Liver (tissue), 9 donors: ENCODE results near the gene KSR2. TPM values are rescaled to one million over a fixed set of nuclear protein-coding genes. Genes with fewer than 3 reads are reported as not detected.

Experiments
- DNase-seq: peaks from one replicate; pipeline ENCODE4 v3.0.0-alpha.2; 2017; ENCODE audit warnings: low spot score
- H3K27ac ChIP-seq, 2 donors: one replicate each; pipeline ENCODE4 v1.7.0; 2013; ENCODE audit warnings: inconsistent platforms in 2 of 2, low read length in 2 of 2, control low read depth in 1 of 2, low read depth in 1 of 2, mild to moderate bottlenecking in 1 of 2
- H3K27me3 ChIP-seq, 4 donors: one replicate each; pipeline versions ENCODE4 v1.6.1 to v1.7.0; 2013; ENCODE audit warnings: low read length in 3 of 4, inconsistent platforms in 1 of 4, mild to moderate bottlenecking in 1 of 4, moderate library complexity in 1 of 4; ENCODE audit not compliant: control insufficient read depth in 4 of 4, insufficient read depth in 4 of 4
- H3K36me3 ChIP-seq, 4 donors: one replicate each; pipeline versions ENCODE4 v1.6.1 to v1.7.0; 2013; ENCODE audit warnings: low read length in 3 of 4, mild to moderate bottlenecking in 3 of 4, low read depth in 1 of 4, moderate library complexity in 1 of 4; ENCODE audit not compliant: control insufficient read depth in 4 of 4, insufficient read depth in 3 of 4
- H3K4me1 ChIP-seq, 4 donors: one replicate each; pipeline versions ENCODE4 v1.6.1 to v1.7.0; 2013; ENCODE audit warnings: low read length in 3 of 4, mild to moderate bottlenecking in 3 of 4, moderate library complexity in 1 of 4; ENCODE audit not compliant: control insufficient read depth in 4 of 4, insufficient read depth in 4 of 4
- H3K4me3 ChIP-seq, 3 donors: one replicate each; pipeline versions ENCODE4 v1.6.1 to v1.7.0; 2013; ENCODE audit warnings: low read length in 3 of 3, control low read depth in 1 of 3, low read depth in 1 of 3, mild to moderate bottlenecking in 1 of 3
- H3K9ac ChIP-seq, 2 donors: one replicate each; pipeline ENCODE4 v1.7.0; 2013; ENCODE audit warnings: low read length in 2 of 2, mild to moderate bottlenecking in 2 of 2, moderate library complexity in 2 of 2, control low read depth in 1 of 2, low read depth in 1 of 2
- H3K9me3 ChIP-seq, 4 donors: one replicate each; pipeline versions ENCODE4 v1.6.1 to v1.7.0; 2013; ENCODE audit warnings: low read length in 3 of 4; ENCODE audit not compliant: control insufficient read depth in 4 of 4
- EGR1 ChIP-seq, 2 donors: IDR thresholded peaks; 2 replicates each; pipeline ENCODE4 v1.6.1; 2016 to 2018; ENCODE audit warnings: antibody characterized with exemption in 2 of 2, low read depth in 2 of 2
- FOXA1 ChIP-seq: IDR thresholded peaks from 2 replicates; pipeline ENCODE4 v1.6.1; 2016; ENCODE audit warnings: antibody characterized with exemption
- GABPA ChIP-seq, 2 donors: IDR thresholded peaks in 1 of 2; conservative IDR thresholded peaks in 1 of 2; 2 replicates each; pipeline ENCODE4 v1.6.1; 2016; ENCODE audit warnings: antibody characterized with exemption in 2 of 2, mild to moderate bottlenecking in 1 of 2, moderate library complexity in 1 of 2
- HNF4A ChIP-seq, 2 donors: conservative IDR thresholded peaks; 2 replicates each; pipeline ENCODE4 v1.6.1; 2016; ENCODE audit warnings: antibody characterized with exemption in 2 of 2, mild to moderate bottlenecking in 2 of 2
- HNF4G ChIP-seq: IDR thresholded peaks from 2 replicates; pipeline ENCODE4 v1.6.1; 2016; ENCODE audit warnings: antibody characterized with exemption
- JUND ChIP-seq, 2 donors: IDR thresholded peaks; 2 replicates each; pipeline ENCODE4 v1.6.1; 2016; ENCODE audit warnings: antibody characterized with exemption in 2 of 2
- MAX ChIP-seq: IDR thresholded peaks from 2 replicates; pipeline ENCODE4 v1.6.1; 2016; ENCODE audit warnings: antibody characterized with exemption
- NR2F2 ChIP-seq: IDR thresholded peaks from 2 replicates; pipeline ENCODE4 v1.6.1; 2016; ENCODE audit warnings: antibody characterized with exemption
- RAD21 ChIP-seq, 2 donors: IDR thresholded peaks; 2 replicates each; pipeline ENCODE4 v1.6.1; 2016; ENCODE audit warnings: antibody characterized with exemption in 2 of 2, mild to moderate bottlenecking in 2 of 2
- REST ChIP-seq: IDR thresholded peaks from 2 replicates; pipeline ENCODE4 v1.6.1; 2016; ENCODE audit warnings: antibody characterized with exemption, mild to moderate bottlenecking
- RXRA ChIP-seq, 2 donors: IDR thresholded peaks; 2 replicates each; pipeline ENCODE4 v1.6.1; 2017 to 2018; ENCODE audit warnings: antibody characterized with exemption in 2 of 2, mild to moderate bottlenecking in 1 of 2
- SP1 ChIP-seq: IDR thresholded peaks from 2 replicates; pipeline ENCODE4 v1.6.1; 2018; ENCODE audit warnings: antibody characterized with exemption, mild to moderate bottlenecking
- TAF1 ChIP-seq: conservative IDR thresholded peaks from 2 replicates; pipeline ENCODE4 v1.6.1; 2016; ENCODE audit warnings: antibody characterized with exemption, mild to moderate bottlenecking
- YY1 ChIP-seq: IDR thresholded peaks from 2 replicates; pipeline ENCODE4 v1.6.1; 2016; ENCODE audit warnings: antibody characterized with exemption, mild to moderate bottlenecking
- WGBS: extraction: QIAGEN DNeasy Blood & Tissue Kit; methylation state at CpG from one replicate; pipeline ENCODE4 v1.1.7; 2013; 5-methylcytosine and 5-hydroxymethylcytosine counted together
- polyA plus RNA-seq, 2 donors: library from polyadenylated mRNA; stranded (reverse) in 1 of 2; unstranded in 1 of 2; fragments of 200-250 nt in 1 of 2; fragments of >200 nt in 1 of 2; fragmentation: Nextera tagmentation in 1 of 2; extraction: Ambion mirVana in 1 of 2; gene quantifications; one replicate each; pipeline versions ENCODE4 v1.2.1 to v1.2.3, GENCODE V29; 2013 to 2015
- total RNA-seq, 2 donors: library from RNA; depleted of rRNA; stranded (reverse); fragments of >200 nt; gene quantifications; one replicate each; pipeline ENCODE4 v1.2.3, GENCODE V29; 2014
- TF ChIP-seq, protein P1 (sequence below): IDR thresholded peaks from 2 replicates; pipeline ENCODE4 v1.6.1; 2016; ENCODE audit warnings: antibody characterized with exemption
- TF ChIP-seq, protein P2 (sequence below): fragments of 150-350 bp; IDR thresholded peaks from 2 replicates; pipeline ENCODE4 v1.5.1; 2017; ENCODE audit warnings: improper control_type of control experiment, low read depth, low read length; ENCODE audit not compliant: missing input control
- donor health status: healthy.
- donor health status: healthy.
- donor health status: healthy.
- donor health status: healthy.
- donor health status: healthy.

The KSR2 gene
- total and polyA plus RNA-seq, 4 donors, result under 0.01 to 0.02 (median under 0.01) TPM; not detected in 1

DNA sequence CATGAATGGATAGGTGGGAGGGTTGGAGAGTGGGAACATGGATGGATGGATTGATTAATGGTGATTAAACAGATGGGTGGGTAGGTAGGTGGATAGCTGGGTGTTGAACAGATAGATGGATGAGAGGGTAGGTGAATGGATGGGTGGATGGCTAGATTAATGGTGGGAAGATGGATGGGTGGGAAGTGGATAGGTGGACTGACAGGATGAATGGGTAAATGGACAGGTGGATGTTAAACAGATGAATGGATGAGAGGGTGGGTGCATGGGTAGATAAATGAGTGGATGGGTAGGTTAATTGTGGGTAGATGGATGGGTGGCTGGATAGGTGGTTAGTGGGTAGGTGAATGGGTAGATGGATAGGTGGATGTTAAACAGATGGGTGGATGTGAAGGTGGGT, 460.3 kb downstream of the KSR2 start:
- no peak overlapping the region for H3K4me3 ChIP-seq
- DNase-seq, result no peak
- TF ChIP-seq MAX (no peak), EGR1 (IDR thresholded peaks at IDR 0.05; ENCODE audit: low read depth in 2 of 2) (no peak), RAD21 (IDR thresholded peaks at IDR 0.05) (no peak), REST (no peak), HNF4A (conservative IDR thresholded peaks at IDR 0.05) (no peak), GABPA (IDR thresholded peaks at IDR 0.05 in 1 of 2, conservative IDR thresholded peaks at IDR 0.05 in 1 of 2) (no peak), FOXA1 (no peak), JUND (IDR thresholded peaks at IDR 0.05) (no peak), YY1 (no peak), NR2F2 (no peak)
- TF ChIP-seq, protein P1, sequence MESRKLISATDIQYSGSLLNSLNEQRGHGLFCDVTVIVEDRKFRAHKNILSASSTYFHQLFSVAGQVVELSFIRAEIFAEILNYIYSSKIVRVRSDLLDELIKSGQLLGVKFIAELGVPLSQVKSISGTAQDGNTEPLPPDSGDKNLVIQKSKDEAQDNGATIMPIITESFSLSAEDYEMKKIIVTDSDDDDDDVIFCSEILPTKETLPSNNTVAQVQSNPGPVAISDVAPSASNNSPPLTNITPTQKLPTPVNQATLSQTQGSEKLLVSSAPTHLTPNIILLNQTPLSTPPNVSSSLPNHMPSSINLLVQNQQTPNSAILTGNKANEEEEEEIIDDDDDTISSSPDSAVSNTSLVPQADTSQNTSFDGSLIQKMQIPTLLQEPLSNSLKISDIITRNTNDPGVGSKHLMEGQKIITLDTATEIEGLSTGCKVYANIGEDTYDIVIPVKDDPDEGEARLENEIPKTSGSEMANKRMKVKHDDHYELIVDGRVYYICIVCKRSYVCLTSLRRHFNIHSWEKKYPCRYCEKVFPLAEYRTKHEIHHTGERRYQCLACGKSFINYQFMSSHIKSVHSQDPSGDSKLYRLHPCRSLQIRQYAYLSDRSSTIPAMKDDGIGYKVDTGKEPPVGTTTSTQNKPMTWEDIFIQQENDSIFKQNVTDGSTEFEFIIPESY, result no peak
- TF ChIP-seq, protein P2, sequence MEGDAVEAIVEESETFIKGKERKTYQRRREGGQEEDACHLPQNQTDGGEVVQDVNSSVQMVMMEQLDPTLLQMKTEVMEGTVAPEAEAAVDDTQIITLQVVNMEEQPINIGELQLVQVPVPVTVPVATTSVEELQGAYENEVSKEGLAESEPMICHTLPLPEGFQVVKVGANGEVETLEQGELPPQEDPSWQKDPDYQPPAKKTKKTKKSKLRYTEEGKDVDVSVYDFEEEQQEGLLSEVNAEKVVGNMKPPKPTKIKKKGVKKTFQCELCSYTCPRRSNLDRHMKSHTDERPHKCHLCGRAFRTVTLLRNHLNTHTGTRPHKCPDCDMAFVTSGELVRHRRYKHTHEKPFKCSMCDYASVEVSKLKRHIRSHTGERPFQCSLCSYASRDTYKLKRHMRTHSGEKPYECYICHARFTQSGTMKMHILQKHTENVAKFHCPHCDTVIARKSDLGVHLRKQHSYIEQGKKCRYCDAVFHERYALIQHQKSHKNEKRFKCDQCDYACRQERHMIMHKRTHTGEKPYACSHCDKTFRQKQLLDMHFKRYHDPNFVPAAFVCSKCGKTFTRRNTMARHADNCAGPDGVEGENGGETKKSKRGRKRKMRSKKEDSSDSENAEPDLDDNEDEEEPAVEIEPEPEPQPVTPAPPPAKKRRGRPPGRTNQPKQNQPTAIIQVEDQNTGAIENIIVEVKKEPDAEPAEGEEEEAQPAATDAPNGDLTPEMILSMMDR, result no peak
- no peaks in the 10 kb centered on the region for H3K9me3 ChIP-seq
- no peak overlapping the region for H3K27ac ChIP-seq
- no peaks in the 10 kb centered on the region for H3K27me3 ChIP-seq
- H3K9ac ChIP-seq, result no peak overlapping the region
- H3K36me3 ChIP-seq, result no peaks in the 10 kb centered on the region
- H3K4me1 ChIP-seq, result peaks cover 3 to 36% (median 33%) of the 10 kb centered on the region in 4 donors

DNA sequence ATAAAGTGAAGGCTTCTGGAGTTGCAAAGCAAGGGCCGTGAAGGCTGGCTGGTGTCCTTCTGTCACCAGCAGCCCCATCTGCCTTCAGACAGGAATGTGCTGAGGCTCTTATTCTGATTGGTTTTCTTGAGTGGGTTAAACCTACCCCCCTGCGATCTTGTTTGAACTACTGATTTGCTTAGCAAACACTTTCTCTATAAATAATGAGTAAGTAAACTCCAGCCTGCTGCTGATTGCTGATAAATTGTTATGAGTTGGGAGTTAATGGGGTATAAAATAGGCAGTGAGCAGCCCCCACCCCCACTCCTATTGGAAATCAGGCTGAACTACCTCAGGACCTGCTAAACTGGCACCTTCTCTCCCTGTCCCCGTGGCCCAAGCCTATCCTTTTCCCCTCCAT, 461.2 kb downstream of the KSR2 start:
- 28% methylated on average over 3 of the region's 3 CpGs for WGBS
- Histone ChIP-seq H3K27ac (no peak overlapping the region), H3K4me1 (peaks cover 3 to 36% (median 31%) of the 10 kb centered on the region in 4 donors), H3K36me3 (no peaks in the 10 kb centered on the region), H3K4me3 (no peak overlapping the region), H3K9me3 (no peaks in the 10 kb centered on the region), H3K27me3 (no peaks in the 10 kb centered on the region), H3K9ac (no peak overlapping the region)
- DNase-seq, result no peak
- TF ChIP-seq HNF4G (no peak), JUND (IDR thresholded peaks at IDR 0.05) (no peak), TAF1 (no peak), EGR1 (IDR thresholded peaks at IDR 0.05; ENCODE audit: low read depth in 2 of 2) (no peak), HNF4A (conservative IDR thresholded peaks at IDR 0.05) (no peak), RXRA (IDR thresholded peaks at IDR 0.05) (no peak), SP1 (no peak), REST (no peak), RAD21 (IDR thresholded peaks at IDR 0.05) (no peak), YY1 (no peak), NR2F2 (no peak)
- TF ChIP-seq, protein P2, result no peak
- TF ChIP-seq, protein P1, result no peak
